ENCODE data around the gene ITLN1.

The ITLN1 gene

DNA sequence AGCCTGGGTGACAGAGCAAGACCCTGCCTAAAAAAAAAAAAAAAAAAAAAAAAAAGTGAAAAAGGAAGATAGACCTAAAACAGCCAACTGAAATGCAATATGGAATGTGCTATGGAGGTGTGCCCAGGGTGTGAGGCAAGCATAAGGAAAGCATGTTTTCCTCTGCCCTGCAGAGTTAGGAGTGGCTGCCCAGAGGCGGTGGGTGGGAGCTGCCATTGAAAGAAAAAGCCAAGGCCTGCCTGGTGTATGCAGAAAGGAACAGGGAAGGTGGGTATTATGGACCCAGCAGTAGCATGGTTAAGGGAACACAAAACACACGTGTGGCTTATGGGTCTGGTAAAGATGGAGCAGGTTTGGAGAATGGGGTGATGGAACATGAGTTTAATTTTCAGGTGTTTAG is 31.2 kb downstream of the ITLN1 start:
- no peak for DNase-seq

DNA sequence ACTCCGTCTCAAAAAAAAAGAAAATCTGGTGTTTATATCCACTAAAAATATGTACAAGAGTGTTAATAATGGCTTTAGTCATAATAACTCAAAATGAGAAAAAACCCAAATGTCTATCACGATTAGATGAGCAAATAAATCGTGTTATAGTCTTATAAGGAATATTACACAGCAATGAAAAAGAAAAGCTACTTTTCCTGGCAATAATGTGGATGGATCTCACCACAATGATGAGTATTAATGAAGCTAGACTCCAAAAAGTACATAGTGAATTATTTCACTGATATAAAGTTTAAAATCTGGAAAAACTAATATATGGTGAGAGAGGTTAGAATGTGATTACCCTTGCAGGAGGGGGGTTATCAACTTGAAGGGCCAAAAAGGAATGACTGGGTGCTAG is 32.0 kb downstream of the ITLN1 start:
- DNase-seq, result no peak

DNA sequence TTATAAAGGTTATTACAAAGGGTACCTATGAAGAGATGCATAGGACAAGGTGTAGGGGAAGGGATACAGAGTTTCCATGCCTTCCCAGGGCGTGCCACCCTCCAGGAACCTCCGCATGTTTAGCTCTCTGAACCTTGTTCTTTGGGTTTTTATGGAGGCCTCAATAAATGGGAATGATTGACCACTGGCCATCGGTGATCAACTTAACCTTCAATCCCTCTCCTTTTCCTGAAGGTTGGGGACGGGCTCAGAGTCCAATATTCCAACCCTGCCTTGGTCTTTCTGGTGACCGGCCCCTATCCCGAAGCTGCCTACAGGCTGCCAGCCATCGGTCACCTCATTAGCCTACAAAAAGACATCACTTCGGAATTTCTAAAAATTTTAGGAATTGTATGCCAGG is 34.0 kb downstream of the ITLN1 start:
- no peak for DNase-seq

DNA sequence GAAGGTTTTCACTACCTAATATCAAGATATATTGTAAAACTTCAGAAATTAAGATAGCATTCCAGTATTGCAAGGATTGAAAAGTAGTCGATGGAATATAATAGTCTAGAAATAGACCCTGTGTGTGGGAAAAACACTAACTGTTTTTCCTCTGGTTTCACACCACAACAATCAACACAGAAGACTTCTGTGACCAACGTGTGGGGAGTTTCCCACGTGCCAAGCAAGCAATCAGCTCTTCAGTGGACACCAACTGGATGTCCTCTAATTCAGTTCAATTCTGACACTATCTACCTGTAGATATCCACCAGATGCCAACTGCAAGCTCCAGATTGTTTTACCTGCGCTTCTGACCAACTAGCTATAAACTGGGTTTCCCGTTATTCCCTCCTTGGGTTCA is 34.4 kb downstream of the ITLN1 start:
- no peak for DNase-seq

DNA sequence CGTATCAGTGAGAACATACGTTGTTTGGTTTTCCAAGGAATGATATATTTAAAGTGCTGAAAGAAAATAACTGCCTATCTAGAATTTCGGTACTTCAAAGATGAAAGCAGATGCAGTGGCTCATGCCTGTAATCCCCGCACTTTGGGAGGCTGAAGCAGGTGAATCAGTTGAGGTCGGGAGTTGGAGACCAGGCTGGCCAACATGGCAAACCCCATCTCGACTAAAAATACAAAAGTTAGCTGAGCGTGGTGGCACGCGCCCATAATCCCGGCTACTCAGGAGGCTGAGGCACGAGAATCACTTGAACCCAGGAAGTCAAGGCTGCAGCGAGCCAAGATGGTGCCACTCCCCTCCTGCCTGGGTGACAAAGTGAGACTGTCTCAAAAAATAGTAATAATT is 38.7 kb downstream of the ITLN1 start:
- DNase-seq, result no peak

DNA sequence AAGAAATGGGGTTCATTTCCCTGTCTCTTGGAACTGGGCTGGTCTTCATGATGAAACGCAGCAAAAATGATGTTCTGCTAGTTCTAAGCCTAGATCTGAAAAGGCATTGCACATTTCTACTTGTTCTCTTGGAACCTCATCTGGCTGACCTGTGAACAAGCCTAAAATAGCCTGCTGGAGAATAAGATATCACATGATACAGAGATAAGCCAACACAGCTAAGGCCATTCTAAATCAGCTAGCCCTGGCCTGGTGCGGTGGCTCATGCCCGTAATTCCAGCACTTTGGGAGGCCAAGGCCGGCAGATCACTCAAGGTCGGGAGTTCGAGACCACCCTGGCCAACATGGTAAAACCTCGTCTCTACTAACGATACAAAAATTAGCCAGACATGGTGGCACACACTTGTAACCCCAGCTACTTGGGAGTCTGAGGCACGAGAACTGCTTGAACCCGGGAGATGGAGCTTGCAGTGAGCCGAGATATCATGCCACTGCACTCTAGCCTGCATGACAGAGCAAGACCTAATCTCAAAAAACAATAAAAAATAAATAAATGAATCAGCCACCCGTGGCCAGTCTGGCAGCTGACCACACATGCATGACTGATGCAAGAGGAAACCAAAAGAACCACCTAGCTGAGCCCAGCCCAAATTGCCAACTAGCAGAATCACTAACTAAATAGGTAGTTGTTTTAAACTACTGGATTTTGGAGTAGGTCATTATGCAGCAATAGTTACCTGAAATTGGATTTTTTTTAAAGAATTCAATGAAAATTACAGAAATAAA is 40.3 kb downstream of the ITLN1 start:
- no peak for DNase-seq

DNA sequence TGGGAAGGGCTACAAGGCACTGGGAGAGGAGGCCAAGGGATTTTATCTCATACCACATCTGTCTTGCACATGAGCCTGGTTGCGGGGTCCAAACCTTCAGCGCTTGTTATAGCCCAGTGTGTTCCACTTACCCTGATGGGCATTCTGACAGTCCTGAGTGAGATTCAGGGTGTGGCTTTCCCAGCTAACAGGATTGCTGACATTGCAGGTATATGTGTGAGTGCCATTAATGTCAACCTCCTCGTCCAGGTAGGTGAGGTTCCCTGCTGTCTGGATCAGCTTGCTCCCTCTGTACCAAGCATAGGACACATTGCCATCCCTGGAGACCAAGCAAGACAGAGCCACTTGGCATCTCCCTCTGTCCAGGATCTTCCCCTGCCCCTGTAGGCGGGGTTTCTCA is 43.9 kb downstream of the ITLN1 start:
- no peak for DNase-seq

- DNase-seq, result no peak
Observed at GRCh38 chr1:160839746-160840145, 45.2 kb downstream of the ITLN1 start.

- no peak for DNase-seq
Observed at GRCh38 chr1:160838888-160839287, 46.1 kb downstream of the ITLN1 start.

GRCh38 chr1:160837558-160838205 is 47.3 kb downstream of the ITLN1 start:
- DNase-seq, result peak; percentile 45

GRCh38 chr1:160836981-160837557 is 47.9 kb downstream of the ITLN1 start:
- DNase-seq, result no peak

DNA sequence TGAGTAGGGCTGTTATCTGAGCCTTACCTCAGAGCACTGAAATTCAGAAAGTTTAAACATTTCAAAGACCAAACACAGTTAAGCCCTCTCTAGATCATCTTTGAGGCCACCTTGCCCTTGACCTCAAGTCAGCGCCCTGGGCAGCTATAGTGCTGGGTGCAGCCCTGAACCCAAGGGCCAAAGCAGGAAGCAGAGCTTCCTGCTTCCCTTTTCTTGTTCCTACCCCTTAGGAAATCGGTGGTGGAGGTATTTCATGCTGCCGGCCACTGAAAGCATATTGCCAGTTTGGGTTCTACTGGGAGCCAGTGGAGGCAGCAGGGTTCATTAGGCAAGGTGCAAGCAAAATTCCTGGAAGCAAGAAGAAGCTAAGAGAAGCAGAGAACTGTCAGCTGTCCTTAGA is 48.4 kb downstream of the ITLN1 start:
- DNase-seq, result no peak

DNA sequence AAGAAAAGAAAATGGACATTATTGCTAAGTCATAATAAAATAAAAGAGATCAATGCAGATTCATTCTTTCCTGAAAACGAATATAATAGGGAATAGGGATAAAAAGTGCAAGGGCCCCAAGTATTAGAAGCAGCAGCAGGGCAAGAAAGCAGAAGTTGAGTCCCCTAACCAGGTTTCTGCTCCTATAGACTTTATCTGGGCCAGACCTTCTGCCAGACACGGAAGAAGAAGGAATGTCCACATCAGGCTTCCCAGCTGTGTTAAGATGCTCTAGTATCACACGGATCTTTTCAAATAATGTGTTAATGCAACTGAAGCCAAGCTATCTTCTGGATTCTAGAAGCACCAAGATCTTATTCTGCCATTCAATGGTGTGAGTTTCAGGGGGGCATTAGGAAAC is 49.2 kb downstream of the ITLN1 start:
- DNase-seq, result no peak

DNA sequence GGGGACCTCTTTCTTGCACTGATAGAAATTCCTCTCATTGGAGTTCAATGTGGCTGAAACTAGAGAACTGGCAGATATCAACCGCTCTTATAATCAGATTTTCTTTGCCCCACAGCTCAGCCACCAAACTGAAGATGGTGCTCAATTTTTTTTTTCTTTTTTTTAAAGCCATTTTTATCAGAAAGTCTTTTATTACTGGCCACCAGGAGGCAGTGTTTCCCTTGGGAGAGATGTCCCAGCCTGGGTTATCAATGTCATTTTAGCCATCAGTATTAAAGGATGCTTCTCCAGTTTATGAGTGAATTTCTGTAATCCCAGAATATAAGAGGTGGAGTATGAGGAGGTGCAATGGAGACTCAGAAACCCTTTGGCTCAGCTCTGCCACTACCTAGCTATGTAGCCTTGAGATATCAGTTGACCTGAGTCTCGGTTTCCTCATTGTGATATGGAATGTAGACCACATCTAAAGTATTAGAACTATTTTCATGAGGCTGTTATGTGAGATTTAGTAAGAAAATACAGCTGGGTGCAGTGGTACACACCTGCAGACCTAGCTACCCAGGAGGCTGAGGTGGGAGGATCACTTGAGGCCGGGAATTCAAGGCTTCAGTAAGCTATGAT is 49.9 kb downstream of the ITLN1 start:
- DNase-seq, result peak; percentile 48

DNA sequence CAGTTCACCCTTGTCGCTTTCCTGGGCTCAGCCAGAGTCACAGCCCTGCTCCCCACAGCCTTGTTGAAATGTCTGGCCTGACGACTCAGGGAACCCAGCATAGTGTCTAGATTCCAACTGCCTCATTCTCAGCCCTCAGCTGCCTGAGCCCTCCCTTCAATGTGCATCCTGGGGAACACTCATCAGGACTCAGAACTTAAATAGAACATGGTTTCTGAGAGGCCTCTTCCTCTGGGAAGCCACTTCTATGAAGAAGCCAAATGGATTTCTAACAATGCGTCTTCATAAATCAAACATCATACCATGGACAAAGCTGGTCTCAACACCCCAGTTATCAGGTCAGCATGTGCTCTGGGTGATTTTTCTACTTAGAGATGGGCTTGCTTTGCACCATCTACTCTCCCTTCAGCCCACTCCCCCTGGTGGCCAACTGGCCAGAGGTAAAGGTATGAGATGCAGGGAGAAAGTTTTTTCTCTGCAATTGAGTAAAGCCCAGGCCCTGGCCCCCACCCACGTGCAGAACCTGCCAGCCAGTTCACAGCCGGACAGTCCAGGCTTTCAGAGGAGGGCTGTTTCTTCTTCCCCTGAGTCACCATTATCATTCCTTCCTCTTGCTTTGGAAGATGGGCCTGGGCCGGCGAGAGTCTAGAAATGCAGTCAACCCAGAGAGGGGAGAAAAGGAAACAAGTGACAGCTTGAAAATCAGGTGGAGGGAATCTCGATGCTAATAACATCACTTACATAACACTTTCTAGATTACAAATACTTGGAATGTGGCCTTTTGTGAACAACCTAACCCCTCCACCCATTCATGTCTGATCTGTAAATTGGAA is 54.4 kb downstream of the ITLN1 start:
- peak; percentile 88 for DNase-seq

DNA sequence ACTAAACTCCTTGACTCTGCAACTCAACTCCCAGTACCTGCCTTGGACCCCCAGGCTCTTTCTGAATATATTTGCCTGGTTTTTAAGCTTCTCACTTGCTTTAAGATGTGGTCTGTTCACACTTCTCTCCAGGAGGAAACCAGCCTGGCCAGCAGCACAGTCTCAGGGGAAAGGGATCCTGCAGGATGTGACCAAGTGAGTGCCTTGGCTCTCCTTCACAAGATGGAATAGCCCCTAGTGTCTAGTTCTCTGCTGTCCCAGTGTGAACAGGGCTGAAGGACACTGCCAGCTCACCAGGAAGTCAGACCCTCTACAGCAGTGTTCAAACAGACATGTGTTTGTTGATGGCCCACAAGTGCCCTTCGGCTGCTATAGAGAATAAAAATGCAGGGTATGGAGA is 55.2 kb downstream of the ITLN1 start:
- no peak for DNase-seq

GRCh38 chr1:160827418-160827817 is 57.6 kb downstream of the ITLN1 start:
- no peak for DNase-seq

DNA sequence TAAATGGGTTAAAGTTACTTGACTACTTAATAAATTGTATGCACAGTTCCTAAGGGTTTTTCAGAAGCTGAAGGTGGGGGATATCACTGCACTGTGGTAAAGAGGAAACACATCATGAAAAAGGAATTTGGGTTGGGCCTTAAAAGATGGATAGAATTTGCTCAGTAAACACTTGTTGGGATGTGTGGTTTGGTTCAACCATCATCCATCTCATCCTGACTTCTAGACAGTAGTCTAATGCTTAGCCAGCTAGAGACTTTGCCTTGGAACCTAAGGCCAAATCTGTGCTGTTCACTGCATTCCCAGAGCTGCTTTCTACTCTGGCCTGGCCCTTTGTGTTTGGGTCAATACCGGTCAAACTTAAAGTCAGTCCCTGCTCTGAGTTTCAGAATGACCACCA is 58.4 kb downstream of the ITLN1 start:
- no peak for DNase-seq
